ENCODE measurements around the gene PCDHA1.

PCDHA1 gene

DNA sequence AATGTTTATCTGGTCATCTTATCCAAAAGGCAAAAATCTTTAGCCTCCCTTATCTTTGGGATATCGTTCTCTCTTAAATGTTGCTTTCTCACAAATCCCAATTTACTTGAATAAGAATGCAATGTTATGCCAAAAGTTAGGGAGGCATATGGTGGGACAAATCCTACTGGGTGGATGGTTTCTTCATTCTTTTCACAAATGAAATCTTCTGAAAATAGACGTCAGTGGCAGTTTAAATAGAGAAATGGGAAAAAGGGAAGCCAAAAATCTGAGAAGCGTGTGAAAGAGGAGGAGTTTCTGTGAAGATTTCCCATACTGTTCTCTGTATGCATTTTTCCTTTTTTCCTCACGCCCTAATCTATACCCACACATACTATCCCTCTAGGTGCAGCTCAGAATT lies 137.7 kb downstream of the PCDHA1 start:
- no peaks in the 10 kb centered on the region for H4K20me1 ChIP-seq (ENCODE audit: low read depth, low read length)
- H3K27ac ChIP-seq (ENCODE audit: low read depth, low read length), result no peak overlapping the region
- H3K4me2 ChIP-seq (ENCODE audit: low read depth, low read length, poor library complexity, severe bottlenecking), result no peak overlapping the region
- H3K9me2 ChIP-seq (replicated peaks; ENCODE audit: insufficient read depth, low read length), result no peaks in the 10 kb centered on the region
- H3K9me3 ChIP-seq (ENCODE audit: insufficient read depth, low read length), result no peaks in the 10 kb centered on the region
- H3K27me3 ChIP-seq (ENCODE audit: low read length), result no peaks in the 10 kb centered on the region
- no peak overlapping the region for H3K4me3 ChIP-seq (ENCODE audit: insufficient read depth, low read length, poor library complexity, severe bottlenecking)
- TF ChIP-seq EZH2phosphoT487 (conservative IDR thresholded peaks at IDR 0.05; ENCODE audit: low read length), result no peak
- no peak for TF ChIP-seq CTCF (IDR thresholded peaks at IDR 0.05; ENCODE audit: insufficient read depth, low read length, poor library complexity, severe bottlenecking)
- no peak overlapping the region for H2AFZ ChIP-seq (ENCODE audit: low read depth, low read length, severe bottlenecking)
- no peaks in the 10 kb centered on the region for H3K36me3 ChIP-seq (ENCODE audit: low read length)
- no peaks in the 10 kb centered on the region for H3K79me2 ChIP-seq (ENCODE audit: insufficient read depth, low read length)
- H3F3A ChIP-seq (ENCODE audit: insufficient read depth), result no peaks in the 10 kb centered on the region
- H3K9ac ChIP-seq (ENCODE audit: low read length), result no peak overlapping the region

DNA sequence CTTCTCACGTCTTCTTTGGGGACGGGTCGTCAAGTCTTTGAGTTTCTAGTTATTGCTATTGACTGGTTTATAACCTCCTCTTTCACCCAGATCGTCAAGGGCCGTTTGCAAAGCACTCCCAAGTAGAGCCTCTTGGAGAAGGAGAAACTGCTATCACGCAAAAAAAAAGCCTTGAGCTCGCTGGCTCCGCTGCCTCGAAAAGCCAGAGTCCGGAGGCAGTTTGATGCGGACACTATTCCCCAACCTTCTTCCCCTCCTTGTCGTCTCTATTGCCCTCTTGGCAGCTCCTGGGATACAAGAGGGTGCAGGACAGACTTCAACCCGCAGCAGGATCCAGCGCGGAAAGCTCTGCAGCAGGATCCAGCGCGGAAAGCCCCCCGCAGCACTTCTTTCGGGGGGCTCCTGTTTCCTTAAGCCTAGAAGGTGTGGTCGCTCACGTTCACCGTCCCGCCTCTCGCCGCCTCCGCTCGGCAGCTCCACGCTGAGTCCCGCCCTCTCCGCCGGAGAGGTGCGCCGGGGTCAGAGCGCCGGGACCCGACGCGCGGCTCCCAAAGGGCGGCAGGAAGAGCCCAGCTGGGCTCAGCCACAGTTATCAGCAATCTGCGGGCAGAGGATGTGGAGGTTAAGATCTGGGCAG lies 140.0 kb downstream of the PCDHA1 start, which contains the start of gene PCDHAC1:
TSS of gene PCDHAC1 (plus strand) at position 494 of the 637 bp plus-strand sequence. CDS start 594 bp downstream, outside the sequence.
- Histone ChIP-seq H3K4me3 (ENCODE audit: insufficient read depth, low read length, poor library complexity, severe bottlenecking) (no peak within 1 kb of the TSS), H3K9me3 (ENCODE audit: insufficient read depth, low read length) (no peaks in the 10 kb centered on the region), H3K9me2 (replicated peaks; ENCODE audit: insufficient read depth, low read length) (no peaks in the 10 kb centered on the region), H3F3A (ENCODE audit: insufficient read depth) (no peaks in the 10 kb centered on the region), H3K27ac (ENCODE audit: low read depth, low read length) (no peak within 1 kb of the TSS), H3K9ac (ENCODE audit: low read length) (no peak within 1 kb of the TSS), H3K79me2 (ENCODE audit: insufficient read depth, low read length) (no peaks in the 10 kb centered on the region), H3K4me2 (ENCODE audit: low read depth, low read length, poor library complexity, severe bottlenecking) (no peak within 1 kb of the TSS), H2AFZ (ENCODE audit: low read depth, low read length, severe bottlenecking) (no peak within 1 kb of the TSS), H3K27me3 (ENCODE audit: low read length) (no peaks in the 10 kb centered on the region), H3K36me3 (ENCODE audit: low read length) (no peaks in the 10 kb centered on the region), H4K20me1 (ENCODE audit: low read depth, low read length) (no peaks in the 10 kb centered on the region)
- TF ChIP-seq EZH2phosphoT487 (conservative IDR thresholded peaks at IDR 0.05; ENCODE audit: low read length), result no peak
- TF ChIP-seq CTCF (IDR thresholded peaks at IDR 0.05; ENCODE audit: insufficient read depth, low read length, poor library complexity, severe bottlenecking), result no peak

GRCh38 chr5:140926443-140927227 lies 140.7 kb downstream of the PCDHA1 start:
- Histone ChIP-seq H3K79me2 (ENCODE audit: insufficient read depth, low read length) (no peaks in the 10 kb centered on the region), H3K27me3 (ENCODE audit: low read length) (no peaks in the 10 kb centered on the region), H3F3A (ENCODE audit: insufficient read depth) (no peaks in the 10 kb centered on the region), H2AFZ (ENCODE audit: low read depth, low read length, severe bottlenecking) (no peak overlapping the region), H3K36me3 (ENCODE audit: low read length) (no peaks in the 10 kb centered on the region), H3K4me2 (ENCODE audit: low read depth, low read length, poor library complexity, severe bottlenecking) (no peak overlapping the region), H3K27ac (ENCODE audit: low read depth, low read length) (no peak overlapping the region), H3K9me3 (ENCODE audit: insufficient read depth, low read length) (no peaks in the 10 kb centered on the region), H3K4me3 (ENCODE audit: insufficient read depth, low read length, poor library complexity, severe bottlenecking) (no peak overlapping the region), H3K9ac (ENCODE audit: low read length) (no peak overlapping the region), H3K9me2 (replicated peaks; ENCODE audit: insufficient read depth, low read length) (no peaks in the 10 kb centered on the region), H4K20me1 (ENCODE audit: low read depth, low read length) (no peaks in the 10 kb centered on the region)
- TF ChIP-seq EZH2phosphoT487 (conservative IDR thresholded peaks at IDR 0.05; ENCODE audit: low read length) (no peak), CTCF (IDR thresholded peaks at IDR 0.05; ENCODE audit: insufficient read depth, low read length, poor library complexity, severe bottlenecking) (no peak)
